ENCODE measurements around the gene PSD4.

PSD4 gene

GRCh38 chr2:113240150-113240914 lies 66.6 kb downstream of the PSD4 start:
- no peaks in the 10 kb centered on the region for H3K9me3 ChIP-seq (ENCODE audit: severe bottlenecking)
- no peak overlapping the region for H3K4me3 ChIP-seq (ENCODE audit: low read depth, low read length)
- no peaks in the 10 kb centered on the region for H3K27me3 ChIP-seq (ENCODE audit: insufficient read depth, low read depth, severe bottlenecking)
- no peak for TF ChIP-seq CTCF (IDR thresholded peaks at IDR 0.05; ENCODE audit: low read depth, low read length)
- DNase-seq: no peak
- H3K27ac ChIP-seq: no peak overlapping the region
- no peaks in the 10 kb centered on the region for H3K36me3 ChIP-seq

GRCh38 chr2:113240915-113241911 lies 67.4 kb downstream of the PSD4 start:
- no peaks in the 10 kb centered on the region for H3K9me3 ChIP-seq (ENCODE audit: severe bottlenecking)
- H3K36me3 ChIP-seq: no peaks in the 10 kb centered on the region
- no peaks in the 10 kb centered on the region for H3K27me3 ChIP-seq (ENCODE audit: insufficient read depth, low read depth, severe bottlenecking)
- TF ChIP-seq CTCF (IDR thresholded peaks at IDR 0.05; ENCODE audit: low read depth, low read length): no peak
- no peak overlapping the region for H3K4me3 ChIP-seq (ENCODE audit: low read depth, low read length)
- H3K27ac ChIP-seq: no peak overlapping the region
- no peak for DNase-seq

GRCh38 chr2:113242327-113242726 lies 68.6 kb downstream of the PSD4 start:
- no peaks in the 10 kb centered on the region for H3K36me3 ChIP-seq
- TF ChIP-seq CTCF (IDR thresholded peaks at IDR 0.05; ENCODE audit: low read depth, low read length): no peak
- no peaks in the 10 kb centered on the region for H3K27me3 ChIP-seq (ENCODE audit: insufficient read depth, low read depth, severe bottlenecking)

GRCh38 chr2:113245276-113245711 lies 71.5 kb downstream of the PSD4 start:
- TF ChIP-seq CTCF (IDR thresholded peaks at IDR 0.05; ENCODE audit: low read depth, low read length): no peak

More at GRCh38 chr2:113242327-113242726, 68.6 kb downstream of the PSD4 start:
- H3K27ac ChIP-seq: no peak overlapping the region
- DNase-seq: no peak
- no peaks in the 10 kb centered on the region for H3K9me3 ChIP-seq (ENCODE audit: severe bottlenecking)
- H3K4me3 ChIP-seq (ENCODE audit: low read depth, low read length): no peak overlapping the region

GRCh38 chr2:113246606-113247005 lies 72.8 kb downstream of the PSD4 start:
- no peaks in the 10 kb centered on the region for H3K9me3 ChIP-seq (ENCODE audit: severe bottlenecking)
- H3K4me3 ChIP-seq (ENCODE audit: low read depth, low read length): no peak overlapping the region
- no peaks in the 10 kb centered on the region for H3K36me3 ChIP-seq
- no peaks in the 10 kb centered on the region for H3K27me3 ChIP-seq (ENCODE audit: insufficient read depth, low read depth, severe bottlenecking)
- no peak for DNase-seq
- no peak overlapping the region for H3K27ac ChIP-seq
- TF ChIP-seq CTCF (IDR thresholded peaks at IDR 0.05; ENCODE audit: low read depth, low read length): no peak

More at GRCh38 chr2:113245276-113245711, 71.5 kb downstream of the PSD4 start:
- no peaks in the 10 kb centered on the region for H3K36me3 ChIP-seq
- H3K27me3 ChIP-seq (ENCODE audit: insufficient read depth, low read depth, severe bottlenecking): no peaks in the 10 kb centered on the region
- H3K27ac ChIP-seq: no peak overlapping the region
- no peaks in the 10 kb centered on the region for H3K9me3 ChIP-seq (ENCODE audit: severe bottlenecking)
- no peak for DNase-seq
- H3K4me3 ChIP-seq (ENCODE audit: low read depth, low read length): no peak overlapping the region
